Cortex of kidney (tissue), 1 donor: ENCODE data around the gene HTR7.
"Not testable (repeated sequence)": the region's sequence is repeated elsewhere in the genome, so short reads cannot be mapped to it uniquely, and the experiment has no call there.

ENCODE experiments used
- DNase-seq: peaks from one replicate; lab custom pipeline; 2025; lab: John Stamatoyannopoulos, UW

Gene HTR7

DNA sequence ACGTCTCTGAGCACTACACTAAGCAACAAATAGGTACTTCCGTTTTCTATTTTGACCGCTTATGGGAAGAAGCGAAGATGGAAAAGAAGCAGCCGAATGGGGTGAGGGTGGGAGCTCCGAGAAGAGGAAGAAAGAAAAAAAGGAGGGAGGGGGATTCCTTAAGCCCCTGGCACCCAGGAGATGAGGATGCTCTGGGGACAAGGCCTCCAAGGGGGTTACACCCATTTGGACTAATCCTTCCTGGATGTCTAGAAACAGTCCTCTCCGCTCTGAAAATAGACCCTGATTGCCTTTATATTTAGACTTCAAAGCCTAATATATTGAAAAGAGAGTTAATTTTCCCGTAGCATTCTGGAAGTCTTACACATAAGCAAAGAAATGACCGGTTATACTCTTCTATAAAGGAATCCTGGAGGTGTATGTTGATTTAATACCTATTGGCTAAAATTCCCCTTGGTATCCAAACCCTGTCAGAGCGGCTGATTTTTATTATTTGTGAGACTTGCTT lies 676 bp upstream of the HTR7 start:
- DNase-seq = no peak

GRCh38 chr10:90856964-90857634 lies 740 bp downstream of the HTR7 start:
- DNase-seq = no peak

DNA sequence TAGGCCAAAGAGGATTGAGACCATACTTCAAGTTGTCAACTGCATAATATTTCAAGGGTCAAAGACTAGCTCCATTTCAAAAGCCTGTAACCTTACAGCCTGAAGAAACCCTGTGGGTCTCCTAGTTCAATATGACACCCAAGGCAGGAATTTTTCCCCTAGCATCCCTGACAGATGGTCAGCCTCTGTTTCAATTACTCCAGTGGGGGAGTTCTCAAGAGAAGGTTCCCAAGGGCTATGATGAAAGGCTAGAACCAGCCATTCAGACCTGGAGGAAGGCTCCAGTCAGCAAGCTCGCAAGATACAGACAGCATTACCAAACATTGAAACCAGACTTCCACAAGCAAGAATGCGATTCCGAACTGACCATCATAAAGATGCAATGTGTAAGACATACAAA lies 1.6 kb downstream of the HTR7 start:
- no peak for DNase-seq

- DNase-seq = no peak
Measured at GRCh38 chr10:90855126-90855525, 2.7 kb downstream of the HTR7 start.

- no peak for DNase-seq
Measured at GRCh38 chr10:90849956-90850749, 7.7 kb downstream of the HTR7 start.

DNA sequence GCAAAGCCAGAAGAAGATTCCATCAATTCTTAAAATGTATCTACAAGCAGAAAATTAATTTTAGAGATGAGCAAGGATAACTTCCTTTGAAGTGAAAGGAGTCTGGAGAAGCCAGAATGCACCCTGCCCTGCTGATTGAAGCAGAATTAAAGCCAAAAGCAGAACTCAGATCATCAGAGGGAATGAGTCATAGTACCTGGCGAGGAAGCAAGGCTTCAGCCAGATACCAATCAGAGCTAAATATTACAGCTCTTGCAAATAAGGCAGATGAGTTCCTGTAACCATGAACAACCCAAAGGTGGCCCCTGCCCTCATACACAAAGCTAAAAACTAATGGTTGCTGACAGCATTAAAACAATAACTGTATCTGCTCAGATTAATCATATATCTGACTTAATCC lies 10.4 kb downstream of the HTR7 start:
- no peak for DNase-seq

GRCh38 chr10:90846746-90847145 lies 11.1 kb downstream of the HTR7 start:
- no peak for DNase-seq

DNA sequence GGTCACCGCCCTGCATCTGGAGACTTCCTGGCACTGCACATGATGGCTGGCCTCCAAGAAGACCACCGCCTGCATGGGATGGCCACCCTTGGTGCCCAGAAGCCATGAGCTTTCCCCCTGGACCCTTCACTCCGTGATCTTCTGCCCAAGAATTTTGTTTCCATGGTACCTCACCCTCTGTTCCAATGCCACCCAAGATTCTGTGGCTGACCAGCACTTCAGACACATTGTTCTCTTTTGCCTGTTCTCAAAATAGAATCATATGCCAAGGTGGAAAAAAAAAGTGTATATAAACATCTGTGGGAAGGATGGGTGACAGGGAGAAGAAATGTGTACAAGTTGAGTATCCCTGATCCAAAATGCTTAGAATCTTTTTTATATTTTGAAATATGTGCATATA lies 12.1 kb downstream of the HTR7 start:
- DNase-seq = no peak

DNA sequence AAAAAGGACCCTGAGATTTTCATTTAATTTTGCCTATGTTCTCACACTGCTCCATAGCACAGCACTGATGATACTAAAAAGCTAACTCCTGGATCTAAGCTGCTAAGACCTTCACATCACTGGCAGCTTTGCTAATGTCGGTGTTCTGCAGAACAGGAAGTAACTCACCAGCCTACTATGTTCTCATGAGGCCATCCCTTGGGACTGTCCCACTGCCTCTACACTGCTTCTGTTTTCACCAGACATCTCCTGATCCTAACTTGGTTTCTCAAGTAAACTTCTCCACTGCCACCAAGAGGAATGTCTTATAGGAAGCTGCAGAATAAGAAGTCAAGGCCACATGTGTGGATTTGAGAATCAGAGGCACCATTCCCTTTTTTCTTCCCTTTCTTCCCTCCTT lies 15.1 kb downstream of the HTR7 start:
- DNase-seq = no peak

DNA sequence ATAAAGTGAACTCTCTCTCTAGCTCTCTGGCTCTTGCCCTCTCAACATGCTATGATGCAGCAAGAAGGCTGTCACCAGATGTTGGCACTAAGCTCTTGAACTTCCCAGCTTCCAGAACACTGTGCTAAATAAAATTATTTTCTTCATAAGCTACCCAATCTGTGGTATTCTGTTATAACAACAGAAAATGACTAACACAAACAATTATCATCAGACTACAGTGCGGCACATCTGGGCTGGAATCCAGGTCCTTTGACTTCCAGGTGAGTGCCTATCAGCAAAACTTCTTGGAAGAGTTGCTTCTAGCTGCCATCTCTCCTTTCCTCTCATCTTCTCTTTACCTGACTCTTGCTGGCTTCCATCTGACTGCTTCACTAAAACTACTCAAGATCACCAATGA lies 20.4 kb downstream of the HTR7 start:
- no peak for DNase-seq

GRCh38 chr10:90834326-90834725 lies 23.5 kb downstream of the HTR7 start:
- no peak for DNase-seq

- no peak for DNase-seq
Measured at GRCh38 chr10:90832111-90832510, 25.7 kb downstream of the HTR7 start.

DNA sequence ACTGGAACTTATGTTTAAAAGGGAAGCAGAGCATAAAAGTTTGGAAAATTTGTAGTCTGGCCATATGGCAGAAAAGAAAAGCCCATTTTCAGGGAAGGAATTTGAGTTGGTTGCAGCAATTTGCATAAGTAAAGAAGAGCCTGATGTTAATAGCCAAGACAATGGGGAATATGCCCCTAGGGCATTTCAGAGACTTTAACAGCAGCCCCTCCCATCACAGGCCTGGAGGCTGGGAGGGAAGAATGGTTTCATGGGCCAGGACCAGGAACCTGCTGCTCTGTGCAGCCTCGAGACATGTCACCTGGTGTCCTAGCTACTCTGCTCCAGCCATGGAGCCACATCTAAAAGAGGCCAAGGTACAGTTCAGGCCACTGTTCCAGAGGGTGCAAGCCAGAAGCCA lies 35.3 kb downstream of the HTR7 start:
- no peak for DNase-seq

- not testable (repeated sequence) for DNase-seq
Measured at GRCh38 chr10:90821864-90822263, 36.0 kb downstream of the HTR7 start.

DNA sequence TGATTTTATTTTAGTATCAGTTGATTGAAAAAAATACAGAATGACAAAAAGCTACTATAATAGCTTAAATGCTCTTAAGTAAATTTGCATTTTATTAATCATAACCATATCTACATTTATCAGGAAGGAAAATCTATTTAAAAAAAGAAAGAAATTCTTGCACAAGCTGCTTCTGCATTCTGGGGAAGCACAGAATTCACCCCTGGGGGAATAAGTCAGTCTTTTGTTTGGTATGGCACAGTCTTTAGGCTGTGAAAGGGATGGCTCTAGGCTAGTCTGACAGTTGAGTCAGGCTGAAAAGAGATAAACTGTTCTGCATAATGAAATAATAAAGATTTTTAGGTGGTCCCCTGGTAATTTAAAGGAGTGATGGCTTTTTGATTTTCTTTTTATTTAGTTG lies 37.9 kb downstream of the HTR7 start:
- no peak for DNase-seq

- no peak for DNase-seq
Measured at GRCh38 chr10:90818736-90819135, 39.1 kb downstream of the HTR7 start.

GRCh38 chr10:90817128-90817889 lies 40.5 kb downstream of the HTR7 start:
- DNase-seq = no peak

- no peak for DNase-seq
Measured at GRCh38 chr10:90816466-90816865, 41.4 kb downstream of the HTR7 start.

- no peak for DNase-seq
Measured at GRCh38 chr10:90813594-90814365, 44.1 kb downstream of the HTR7 start.

- DNase-seq = not testable (repeated sequence)
Measured at GRCh38 chr10:90807106-90807505, 50.7 kb downstream of the HTR7 start.

- DNase-seq = no peak
Measured at GRCh38 chr10:90806677-90807076, 51.2 kb downstream of the HTR7 start.

DNA sequence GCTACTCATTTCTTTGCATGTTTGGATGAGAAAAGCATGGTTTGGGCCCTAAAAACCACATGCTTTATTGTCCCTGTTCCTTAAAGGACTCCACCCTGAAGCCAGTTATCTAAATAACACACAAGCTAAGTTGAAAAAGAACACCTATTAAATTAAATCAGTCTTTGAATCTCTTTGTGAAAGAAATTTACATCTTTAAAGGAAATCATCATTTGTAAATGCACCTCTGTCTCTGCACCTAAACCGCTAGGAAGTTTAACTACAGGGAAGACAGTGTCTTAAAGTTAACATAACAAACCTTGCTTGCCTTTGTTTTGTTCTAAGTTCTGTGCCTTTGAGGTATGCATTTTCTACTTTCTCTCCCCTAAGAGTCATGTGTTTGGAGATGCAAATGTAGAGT lies 52.6 kb downstream of the HTR7 start:
- DNase-seq = no peak
